GM12878 (cell line): Measurements from ENCODE around the gene NTM.

Experiments used
- BMI1 ChIP-seq: fragments of 450-650 bp; IDR thresholded peaks from 2 replicates; pipeline ENCODE4 v1.6.1; 2016; ENCODE audit warnings: mild to moderate bottlenecking, moderate library complexity, borderline replicate concordance
- CTCF ChIP-seq, 3 experiments: IDR thresholded peaks in 2 of 3; conservative IDR thresholded peaks in 1 of 3; 2 replicates each; pipeline ENCODE4 v1.5.1; 2011; ENCODE audit warnings: low read depth in 3 of 3, low read length in 3 of 3, mild to moderate bottlenecking in 3 of 3, control low read depth in 2 of 3, moderate library complexity in 2 of 3, inconsistent platforms in 1 of 3, mixed read lengths in 1 of 3; ENCODE audit not compliant: control insufficient read depth in 2 of 3, insufficient read depth in 1 of 3; ENCODE audit errors: extremely low read depth in 1 of 3
- EZH2 ChIP-seq: IDR thresholded peaks from 2 replicates; pipeline ENCODE4 v1.6.1; 2012; ENCODE audit warnings: low read depth, mild to moderate bottlenecking, control low read depth, inconsistent platforms, low read length, borderline replicate concordance; ENCODE audit not compliant: control insufficient read depth
- NR2C2 ChIP-seq: IDR thresholded peaks from 2 replicates; pipeline ENCODE4 v1.6.1; 2011; ENCODE audit warnings: borderline replicate concordance, low read depth; ENCODE audit not compliant: control insufficient read depth, insufficient read length

DNA sequence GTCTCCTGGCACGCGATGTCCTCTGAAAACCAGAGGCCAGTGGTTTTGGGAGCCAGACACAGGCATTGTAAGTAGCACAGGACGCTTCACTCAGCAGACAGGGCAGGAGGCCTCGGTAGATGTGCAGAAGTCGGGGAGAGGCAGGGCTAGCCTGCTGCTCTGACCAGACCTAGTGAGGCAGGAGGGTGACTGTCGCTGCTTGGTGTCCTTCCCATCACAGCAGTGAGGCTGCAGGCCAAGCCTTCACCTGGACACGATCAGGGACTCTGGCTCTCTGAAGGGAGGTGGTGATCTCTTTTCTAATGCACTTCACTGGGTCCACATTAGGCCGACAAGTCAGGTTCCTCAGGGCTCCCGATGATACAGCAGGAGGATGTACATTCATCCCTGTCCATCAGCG is 583.7 kb downstream of the NTM start:
- TF ChIP-seq CTCF (IDR thresholded peaks at IDR 0.05 in 2 of 3, conservative IDR thresholded peaks at IDR 0.05 in 1 of 3; ENCODE audit: control insufficient read depth in 2 of 3, extremely low read depth in 1 of 3, insufficient read depth in 1 of 3, low read depth in 3 of 3, low read length in 3 of 3) = no peak
- TF ChIP-seq EZH2 = no peak
- no peak for TF ChIP-seq BMI1
- TF ChIP-seq NR2C2 = no peak
